ENCODE results near the gene CA7. TPM values are rescaled to one million over a fixed set of nuclear protein-coding genes. Genes with fewer than 3 reads are reported as not detected.

The CA7 gene
- total and polyA plus RNA-seq, 4 donors, result not detected

- no peak for TF ChIP-seq ZBTB33 (IDR thresholded peaks at IDR 0.05)
- no peak for TF ChIP-seq JUND (IDR thresholded peaks at IDR 0.05)
- TF ChIP-seq, protein P1, sequence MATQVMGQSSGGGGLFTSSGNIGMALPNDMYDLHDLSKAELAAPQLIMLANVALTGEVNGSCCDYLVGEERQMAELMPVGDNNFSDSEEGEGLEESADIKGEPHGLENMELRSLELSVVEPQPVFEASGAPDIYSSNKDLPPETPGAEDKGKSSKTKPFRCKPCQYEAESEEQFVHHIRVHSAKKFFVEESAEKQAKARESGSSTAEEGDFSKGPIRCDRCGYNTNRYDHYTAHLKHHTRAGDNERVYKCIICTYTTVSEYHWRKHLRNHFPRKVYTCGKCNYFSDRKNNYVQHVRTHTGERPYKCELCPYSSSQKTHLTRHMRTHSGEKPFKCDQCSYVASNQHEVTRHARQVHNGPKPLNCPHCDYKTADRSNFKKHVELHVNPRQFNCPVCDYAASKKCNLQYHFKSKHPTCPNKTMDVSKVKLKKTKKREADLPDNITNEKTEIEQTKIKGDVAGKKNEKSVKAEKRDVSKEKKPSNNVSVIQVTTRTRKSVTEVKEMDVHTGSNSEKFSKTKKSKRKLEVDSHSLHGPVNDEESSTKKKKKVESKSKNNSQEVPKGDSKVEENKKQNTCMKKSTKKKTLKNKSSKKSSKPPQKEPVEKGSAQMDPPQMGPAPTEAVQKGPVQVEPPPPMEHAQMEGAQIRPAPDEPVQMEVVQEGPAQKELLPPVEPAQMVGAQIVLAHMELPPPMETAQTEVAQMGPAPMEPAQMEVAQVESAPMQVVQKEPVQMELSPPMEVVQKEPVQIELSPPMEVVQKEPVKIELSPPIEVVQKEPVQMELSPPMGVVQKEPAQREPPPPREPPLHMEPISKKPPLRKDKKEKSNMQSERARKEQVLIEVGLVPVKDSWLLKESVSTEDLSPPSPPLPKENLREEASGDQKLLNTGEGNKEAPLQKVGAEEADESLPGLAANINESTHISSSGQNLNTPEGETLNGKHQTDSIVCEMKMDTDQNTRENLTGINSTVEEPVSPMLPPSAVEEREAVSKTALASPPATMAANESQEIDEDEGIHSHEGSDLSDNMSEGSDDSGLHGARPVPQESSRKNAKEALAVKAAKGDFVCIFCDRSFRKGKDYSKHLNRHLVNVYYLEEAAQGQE (IDR thresholded peaks at IDR 0.05), result no peak
- no peak for TF ChIP-seq GABPA (IDR thresholded peaks at IDR 0.05 in 1 of 2, conservative IDR thresholded peaks at IDR 0.05 in 1 of 2)
- no peak for TF ChIP-seq HNF4G (IDR thresholded peaks at IDR 0.05)
- TF ChIP-seq MAX (IDR thresholded peaks at IDR 0.05), result no peak
- TF ChIP-seq RXRA (IDR thresholded peaks at IDR 0.05), result no peak
- no peak for TF ChIP-seq RAD21 (IDR thresholded peaks at IDR 0.05)
- no peak for TF ChIP-seq TAF1 (conservative IDR thresholded peaks at IDR 0.05)
- TF ChIP-seq EGR1 (IDR thresholded peaks at IDR 0.05; ENCODE audit: low read depth in 2 of 2), result no peak
- TF ChIP-seq FOXA1 (IDR thresholded peaks at IDR 0.05), result no peak
- TF ChIP-seq, protein P2, sequence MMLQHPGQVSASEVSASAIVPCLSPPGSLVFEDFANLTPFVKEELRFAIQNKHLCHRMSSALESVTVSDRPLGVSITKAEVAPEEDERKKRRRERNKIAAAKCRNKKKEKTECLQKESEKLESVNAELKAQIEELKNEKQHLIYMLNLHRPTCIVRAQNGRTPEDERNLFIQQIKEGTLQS (IDR thresholded peaks at IDR 0.05), result no peak
- no peak for TF ChIP-seq YY1 (IDR thresholded peaks at IDR 0.05)
- no peak for TF ChIP-seq SP1 (IDR thresholded peaks at IDR 0.05)
- TF ChIP-seq HNF4A (conservative IDR thresholded peaks at IDR 0.05), result no peak
- TF ChIP-seq CTCF (IDR thresholded peaks at IDR 0.05; ENCODE audit: low read depth, low read length, missing input control), result no peak
- no peak for TF ChIP-seq FOXA2 (IDR thresholded peaks at IDR 0.05)
- TF ChIP-seq NR2F2 (IDR thresholded peaks at IDR 0.05), result no peak
- H3K4me1 ChIP-seq (ENCODE audit: control insufficient read depth in 4 of 4, insufficient read depth in 4 of 4, low read length in 3 of 4), result peaks cover 4 to 5% (median 4%) of the 10 kb centered on the region in 4 donors
- no peak overlapping the region for H3K4me3 ChIP-seq (ENCODE audit: low read depth in 1 of 3, low read length in 3 of 3)
- DNase-seq (ENCODE audit: low spot score), result no peak
- WGBS, result 84% methylated on average over 4 of the region's 4 CpGs
- peaks cover 0 to 5% (median 4%) of the 10 kb centered on the region in 4 donors for H3K27me3 ChIP-seq (ENCODE audit: control insufficient read depth in 4 of 4, insufficient read depth in 4 of 4, low read length in 3 of 4)
- no peaks in the 10 kb centered on the region for H3K9me3 ChIP-seq (ENCODE audit: control insufficient read depth in 4 of 4, low read length in 3 of 4)
- no peak overlapping the region for H3K9ac ChIP-seq (ENCODE audit: low read depth in 1 of 2, low read length in 2 of 2)
- H3K27ac ChIP-seq (ENCODE audit: low read depth in 1 of 2, low read length in 2 of 2), result no peak overlapping the region
- H3K36me3 ChIP-seq (ENCODE audit: control insufficient read depth in 4 of 4, insufficient read depth in 3 of 4, low read depth in 1 of 4, low read length in 3 of 4), result no peaks in the 10 kb centered on the region
Measured at GRCh38 chr16:66849549-66849948, 5.3 kb downstream of the CA7 start.
